Breast epithelium (tissue), 4 donors: ENCODE data around the gene ABCC12. TPM values are rescaled to one million over a fixed set of nuclear protein-coding genes. Genes with fewer than 3 reads are reported as not detected.

Source experiments
- DNase-seq, 2 donors: peaks; one replicate each; pipeline ENCODE4 v3.0.0-alpha.2; 2019; ENCODE audit warnings: low spot score in 2 of 2
- H3K27ac ChIP-seq, 2 donors: fragments of 200-600 bp; sonication (generic) in 1 of 2; one replicate each; pipeline ENCODE4 v1.5.1; 2016 to 2019; ENCODE audit warnings: mild to moderate bottlenecking in 1 of 2
- H3K27me3 ChIP-seq, 2 donors: fragments of 200-600 bp; sonication (generic) in 1 of 2; one replicate each; pipeline versions ENCODE4 v1.5.1 to v1.6.0; 2017 to 2019; ENCODE audit warnings: control low read depth in 1 of 2, mild to moderate bottlenecking in 1 of 2
- H3K36me3 ChIP-seq: fragments of 200-600 bp; one replicate; pipeline ENCODE4 v1.5.1; 2019
- H3K4me1 ChIP-seq, 2 donors: fragments of 200-600 bp; sonication (generic); one replicate each; pipeline ENCODE4 v1.5.1; 2016 to 2019; ENCODE audit warnings: control low read depth in 1 of 2
- H3K4me3 ChIP-seq, 3 donors: fragments of 200-600 bp; sonication (generic); 1 replicate in 2 of 3; 2 replicates in 1 of 3; pipeline ENCODE4 v1.5.1; 2016 to 2019; ENCODE audit warnings: mild to moderate bottlenecking in 3 of 3, moderate library complexity in 2 of 3
- H3K9me3 ChIP-seq, 2 donors: fragments of 200-600 bp; sonication (generic) in 1 of 2; one replicate each; pipeline ENCODE4 v1.5.1; 2016 to 2019; ENCODE audit warnings: control low read depth in 1 of 2
- POLR2A ChIP-seq: fragments of 450-650 bp; IDR thresholded peaks from one replicate; pipeline ENCODE4 v1.6.1; 2016; ENCODE audit warnings: antibody characterized with exemption, mild to moderate bottlenecking, moderate library complexity
- POLR2AphosphoS5 ChIP-seq, 3 donors: sonication (generic); formaldehyde crosslinking; IDR thresholded peaks; one replicate each; pipeline ENCODE4 v1.6.1; 2017; ENCODE audit warnings: antibody characterized with exemption in 3 of 3
- intact Hi-C: fragments of 100-400 bp; cut with DNase I; formaldehyde crosslinking; loops from one replicate; pipeline ENCODE4 v1.15.1; 2023; ENCODE audit warnings: low total_unique reads
- total RNA-seq, 3 donors: library from RNA; depleted of rRNA; stranded (reverse); fragments of >200 nt; gene quantifications; one replicate each; pipeline ENCODE4 v1.1.0, GENCODE V29; 2016
- TF ChIP-seq, protein P1 (sequence below), 3 donors: fragments of 450-650 bp; IDR thresholded peaks; one replicate each; pipeline ENCODE4 v1.5.1; 2016 to 2017; ENCODE audit warnings: antibody characterized with exemption in 3 of 3, mild to moderate bottlenecking in 3 of 3, moderate library complexity in 3 of 3

ABCC12 gene
- total RNA-seq, 3 donors from 2014 or later: 0.15 to 1.6 TPM; not detected in 1

DNA sequence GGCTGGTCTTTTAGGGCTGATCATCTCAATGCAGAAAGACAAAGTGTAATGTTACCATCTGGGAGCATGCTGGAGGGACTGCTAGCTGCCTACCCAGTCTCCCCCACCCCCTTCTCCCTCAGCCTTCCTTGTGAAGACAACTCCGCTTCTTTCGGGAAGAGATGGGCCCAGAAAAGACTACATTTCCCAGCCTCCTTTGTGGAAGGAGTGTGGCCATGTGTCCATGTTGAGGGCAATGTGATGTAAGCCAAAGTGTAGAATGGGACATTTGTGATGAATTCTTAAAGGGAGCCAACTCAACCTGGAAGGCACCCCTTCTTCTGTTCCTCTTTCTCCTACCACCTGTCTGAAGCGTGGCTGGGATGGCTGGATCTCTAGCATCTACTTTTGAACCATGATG, 16.3 kb downstream of the ABCC12 start:
- intact Hi-C loops: no loop called here
- no peaks in the 10 kb centered on the region for H3K27me3 ChIP-seq
- no peaks in the 10 kb centered on the region for H3K36me3 ChIP-seq
- H3K27ac ChIP-seq: no peak overlapping the region
- DNase-seq: no peak
- no peaks in the 10 kb centered on the region for H3K9me3 ChIP-seq
- TF ChIP-seq POLR2A (no peak), POLR2AphosphoS5 (IDR thresholded peaks at IDR 0.05) (no peak)
- TF ChIP-seq, protein P1, sequence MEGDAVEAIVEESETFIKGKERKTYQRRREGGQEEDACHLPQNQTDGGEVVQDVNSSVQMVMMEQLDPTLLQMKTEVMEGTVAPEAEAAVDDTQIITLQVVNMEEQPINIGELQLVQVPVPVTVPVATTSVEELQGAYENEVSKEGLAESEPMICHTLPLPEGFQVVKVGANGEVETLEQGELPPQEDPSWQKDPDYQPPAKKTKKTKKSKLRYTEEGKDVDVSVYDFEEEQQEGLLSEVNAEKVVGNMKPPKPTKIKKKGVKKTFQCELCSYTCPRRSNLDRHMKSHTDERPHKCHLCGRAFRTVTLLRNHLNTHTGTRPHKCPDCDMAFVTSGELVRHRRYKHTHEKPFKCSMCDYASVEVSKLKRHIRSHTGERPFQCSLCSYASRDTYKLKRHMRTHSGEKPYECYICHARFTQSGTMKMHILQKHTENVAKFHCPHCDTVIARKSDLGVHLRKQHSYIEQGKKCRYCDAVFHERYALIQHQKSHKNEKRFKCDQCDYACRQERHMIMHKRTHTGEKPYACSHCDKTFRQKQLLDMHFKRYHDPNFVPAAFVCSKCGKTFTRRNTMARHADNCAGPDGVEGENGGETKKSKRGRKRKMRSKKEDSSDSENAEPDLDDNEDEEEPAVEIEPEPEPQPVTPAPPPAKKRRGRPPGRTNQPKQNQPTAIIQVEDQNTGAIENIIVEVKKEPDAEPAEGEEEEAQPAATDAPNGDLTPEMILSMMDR (IDR thresholded peaks at IDR 0.05): no peak
- H3K4me1 ChIP-seq: no peaks in the 10 kb centered on the region
- no peak overlapping the region for H3K4me3 ChIP-seq

DNA sequence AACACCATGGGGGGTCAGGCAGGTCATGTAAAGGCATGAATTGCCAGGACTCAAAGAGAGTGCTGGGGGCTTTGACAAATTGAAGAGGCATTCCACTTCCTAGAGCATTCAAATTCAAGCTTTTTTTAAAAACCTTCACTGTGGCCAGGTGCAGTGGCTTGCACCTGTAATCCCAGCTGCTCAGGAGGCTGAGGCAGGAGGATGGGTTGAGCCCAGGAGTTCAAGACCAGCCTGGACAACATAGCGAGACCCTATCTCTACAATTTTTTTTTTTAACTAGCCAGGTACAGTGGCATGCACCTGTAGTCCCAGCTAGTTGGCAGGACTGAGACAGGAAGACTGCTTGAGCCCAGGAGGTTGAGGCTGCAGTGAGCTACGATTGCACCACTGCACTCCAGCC, 17.2 kb downstream of the ABCC12 start:
- no peaks in the 10 kb centered on the region for H3K4me1 ChIP-seq
- no peaks in the 10 kb centered on the region for H3K36me3 ChIP-seq
- no peak for DNase-seq
- intact Hi-C loops: no loop called here
- TF ChIP-seq POLR2A: no peak
- TF ChIP-seq POLR2AphosphoS5 (IDR thresholded peaks at IDR 0.05): no peak
- TF ChIP-seq, protein P1 (IDR thresholded peaks at IDR 0.05): no peak
- H3K27ac ChIP-seq: no peak overlapping the region
- H3K9me3 ChIP-seq: no peaks in the 10 kb centered on the region
- no peaks in the 10 kb centered on the region for H3K27me3 ChIP-seq
- no peak overlapping the region for H3K4me3 ChIP-seq

DNA sequence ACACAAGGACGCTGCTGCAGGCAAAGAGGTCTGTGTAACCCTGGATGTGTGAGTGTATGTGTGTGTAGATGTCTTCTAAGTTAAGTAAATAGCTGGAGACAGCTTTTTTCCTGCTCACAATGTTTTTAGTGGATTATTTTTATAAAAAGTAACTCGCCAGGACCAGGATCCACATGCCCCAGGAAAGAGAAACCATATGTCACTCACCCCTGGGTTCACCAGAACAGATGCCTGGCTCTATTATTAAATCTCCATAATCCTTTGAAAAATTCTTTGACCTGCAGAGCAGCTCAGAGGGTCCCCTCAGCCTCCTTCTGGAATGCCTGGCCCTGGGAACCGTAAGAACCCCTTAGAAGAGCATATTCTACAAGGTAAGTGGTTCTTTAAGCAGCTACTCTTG, 18.0 kb downstream of the ABCC12 start:
- H3K27me3 ChIP-seq: no peaks in the 10 kb centered on the region
- H3K4me3 ChIP-seq: no peak overlapping the region
- intact Hi-C loops: no loop called here
- DNase-seq: no peak
- TF ChIP-seq POLR2A: no peak
- TF ChIP-seq, protein P1 (IDR thresholded peaks at IDR 0.05): no peak
- TF ChIP-seq POLR2AphosphoS5 (IDR thresholded peaks at IDR 0.05): no peak
- no peaks in the 10 kb centered on the region for H3K9me3 ChIP-seq
- no peaks in the 10 kb centered on the region for H3K4me1 ChIP-seq
- H3K27ac ChIP-seq: no peak overlapping the region
- H3K36me3 ChIP-seq: no peaks in the 10 kb centered on the region

DNA sequence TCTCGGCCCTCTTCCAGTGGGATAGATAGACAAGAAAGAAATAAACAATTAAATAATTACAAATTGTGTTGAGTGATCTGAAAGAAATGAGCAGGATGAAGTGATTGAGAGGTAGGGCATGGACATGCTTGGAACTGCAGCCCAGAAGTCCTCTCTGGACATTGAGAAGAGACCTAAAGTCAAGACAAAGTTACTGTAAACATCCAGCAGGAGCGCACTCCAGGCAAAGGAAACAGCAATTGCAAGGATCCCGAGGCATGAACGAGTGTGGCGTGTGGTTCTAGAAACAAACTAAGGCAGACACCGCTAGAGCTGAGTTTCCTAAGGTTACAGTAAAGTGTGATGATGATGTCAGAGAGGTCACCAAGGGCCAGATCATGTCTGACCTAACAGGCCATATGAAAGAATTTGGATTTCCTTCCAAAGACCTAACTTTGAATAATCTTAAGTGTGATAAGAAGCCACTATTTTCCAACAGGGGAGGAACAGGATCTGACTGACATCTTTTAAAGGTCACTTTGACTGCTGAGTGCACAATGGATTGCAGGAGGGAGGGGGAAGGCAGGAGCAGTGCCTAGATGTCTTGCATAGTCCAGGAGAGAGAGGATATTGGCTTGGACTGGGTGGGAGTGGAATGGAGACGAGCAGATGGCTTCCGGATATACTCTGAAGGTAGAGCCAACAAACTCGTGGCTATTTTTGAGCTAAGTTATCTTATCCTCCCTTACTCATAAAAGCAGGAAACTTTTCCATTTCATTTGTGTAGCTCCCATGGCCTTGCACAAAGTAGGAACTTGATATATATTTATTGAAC, 19.0 kb downstream of the ABCC12 start:
- TF ChIP-seq, protein P1 (IDR thresholded peaks at IDR 0.05): no peak
- no peak for TF ChIP-seq POLR2A
- no peak for TF ChIP-seq POLR2AphosphoS5 (IDR thresholded peaks at IDR 0.05)
- Histone ChIP-seq H3K36me3 (no peaks in the 10 kb centered on the region), H3K4me3 (no peak overlapping the region), H3K27me3 (no peaks in the 10 kb centered on the region), H3K27ac (no peak overlapping the region), H3K4me1 (no peaks in the 10 kb centered on the region), H3K9me3 (no peaks in the 10 kb centered on the region)
- DNase-seq: no peak
- intact Hi-C loops: no loop called here

DNA sequence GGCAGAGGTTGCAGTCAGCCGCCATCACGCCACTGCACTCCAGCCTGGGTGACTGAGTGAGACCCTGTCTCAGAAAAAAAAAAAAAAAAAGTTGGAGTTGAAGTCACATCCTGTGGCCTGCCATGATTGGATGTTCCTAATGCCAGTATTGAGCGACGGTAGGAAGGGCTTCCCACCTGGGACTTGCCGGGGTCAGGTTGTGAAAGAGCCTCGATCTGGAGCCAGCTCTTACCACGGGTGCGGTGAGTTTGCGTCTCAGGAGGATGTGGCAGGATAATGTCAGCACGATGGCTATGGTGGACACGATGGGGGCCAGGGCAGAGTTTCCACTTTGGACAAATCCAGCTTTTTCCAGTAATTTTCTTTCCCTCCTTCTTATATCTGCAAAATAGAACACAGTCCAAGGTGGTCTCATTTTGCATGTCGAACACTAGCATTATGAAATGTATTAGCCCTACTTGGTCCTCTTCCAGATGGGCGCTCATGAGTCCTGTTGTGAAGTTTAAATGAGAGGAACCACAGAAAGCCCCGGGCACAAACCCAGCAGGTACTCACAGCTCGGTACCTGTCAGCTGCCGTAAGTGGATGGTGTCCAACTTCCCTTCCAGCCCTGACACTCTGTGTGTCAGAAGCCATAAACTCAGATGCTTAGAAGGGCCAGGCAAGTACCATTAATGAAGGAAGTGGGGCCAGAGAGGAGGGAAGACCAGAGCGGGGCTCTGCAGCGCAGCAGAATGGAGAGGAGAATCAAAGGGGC, 22.2 kb downstream of the ABCC12 start:
- DNase-seq: no peak
- Histone ChIP-seq H3K4me1 (no peaks in the 10 kb centered on the region), H3K27ac (no peak overlapping the region), H3K4me3 (no peak overlapping the region), H3K27me3 (no peaks in the 10 kb centered on the region), H3K36me3 (no peaks in the 10 kb centered on the region), H3K9me3 (no peaks in the 10 kb centered on the region)
- intact Hi-C loops: no loop called here
- no peak for TF ChIP-seq POLR2A
- TF ChIP-seq, protein P1 (IDR thresholded peaks at IDR 0.05): no peak
- no peak for TF ChIP-seq POLR2AphosphoS5 (IDR thresholded peaks at IDR 0.05)
